ENCODE measurements around the gene FERMT1.

FERMT1 gene

DNA sequence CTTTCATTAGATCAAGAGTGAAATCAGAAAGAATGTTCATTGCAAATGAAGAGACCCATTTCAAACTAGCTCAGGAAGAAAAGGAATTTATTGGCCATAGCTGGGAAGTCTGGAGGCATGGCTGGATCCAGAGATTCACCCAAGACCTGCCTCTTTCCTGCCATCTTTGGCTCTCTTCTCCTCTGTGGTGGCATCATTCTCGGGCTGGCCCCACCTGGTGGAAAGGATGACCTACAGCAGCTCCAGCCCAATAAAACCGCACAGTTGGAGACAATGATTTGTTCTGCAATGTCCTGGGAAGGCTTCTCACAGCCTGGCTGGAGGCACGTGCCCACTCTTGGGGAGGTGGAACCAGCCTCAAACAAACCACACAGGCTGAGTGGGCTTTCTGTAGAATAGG, 18.1 kb upstream of the FERMT1 start:
- WGBS, result 70% methylated on average over 3 of the region's 3 CpGs
- H3K36me3 ChIP-seq (ENCODE audit: insufficient read depth, low read length), result no peaks in the 10 kb centered on the region

GRCh38 chr20:6135347-6135746, 12.5 kb upstream of the FERMT1 start:
- Histone ChIP-seq H3K27me3 (ENCODE audit: insufficient read depth, low read length) (no peaks in the 10 kb centered on the region), H3K9me3 (ENCODE audit: insufficient read depth, low read depth, low read length) (no peaks in the 10 kb centered on the region), H3K36me3 (ENCODE audit: insufficient read depth, low read length) (no peaks in the 10 kb centered on the region), H3K9ac (ENCODE audit: low read depth, low read length) (no peak overlapping the region), H3K27ac (ENCODE audit: low read depth, low read length) (no peak overlapping the region), H3K4me1 (ENCODE audit: insufficient read depth, low read length) (no peaks in the 10 kb centered on the region), H3K4me3 (ENCODE audit: low read length) (no peak overlapping the region)
- 90% methylated on average over 8 of the region's 8 CpGs for WGBS

More for the DNA sequence above, 18.1 kb upstream of the FERMT1 start:
- Histone ChIP-seq H3K9ac (ENCODE audit: low read depth, low read length) (no peak overlapping the region), H3K27ac (ENCODE audit: low read depth, low read length) (no peak overlapping the region), H3K4me1 (ENCODE audit: insufficient read depth, low read length) (no peaks in the 10 kb centered on the region), H3K9me3 (ENCODE audit: insufficient read depth, low read depth, low read length) (no peaks in the 10 kb centered on the region), H3K4me3 (ENCODE audit: low read length) (no peak overlapping the region), H3K27me3 (ENCODE audit: insufficient read depth, low read length) (no peaks in the 10 kb centered on the region)

DNA sequence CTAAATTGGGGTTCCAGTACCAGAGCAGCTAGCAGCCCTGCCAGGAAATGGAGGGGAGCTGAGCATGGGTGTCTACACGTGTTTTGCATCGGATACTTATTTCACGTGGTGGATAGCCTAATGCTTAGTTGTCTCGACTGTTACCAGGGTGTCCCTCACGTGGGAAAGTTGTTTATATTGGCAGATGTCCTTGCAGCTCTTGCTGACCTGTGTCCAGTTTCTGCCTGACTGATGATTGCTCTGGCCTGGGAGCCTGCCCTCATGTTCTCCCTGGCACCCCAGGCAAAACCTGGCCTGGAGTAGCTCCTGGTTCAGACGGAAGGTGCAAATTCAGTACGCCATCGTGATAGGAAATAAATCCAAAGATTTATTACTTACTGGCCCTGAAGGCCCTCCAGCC, 11.8 kb upstream of the FERMT1 start:
- Histone ChIP-seq H3K4me1 (ENCODE audit: insufficient read depth, low read length) (no peaks in the 10 kb centered on the region), H3K36me3 (ENCODE audit: insufficient read depth, low read length) (no peaks in the 10 kb centered on the region), H3K9me3 (ENCODE audit: insufficient read depth, low read depth, low read length) (no peaks in the 10 kb centered on the region), H3K27ac (ENCODE audit: low read depth, low read length) (no peak overlapping the region), H3K4me3 (ENCODE audit: low read length) (no peak overlapping the region), H3K27me3 (ENCODE audit: insufficient read depth, low read length) (no peaks in the 10 kb centered on the region), H3K9ac (ENCODE audit: low read depth, low read length) (no peak overlapping the region)
- WGBS, result 93% methylated on average over 8 of the region's 8 CpGs

DNA sequence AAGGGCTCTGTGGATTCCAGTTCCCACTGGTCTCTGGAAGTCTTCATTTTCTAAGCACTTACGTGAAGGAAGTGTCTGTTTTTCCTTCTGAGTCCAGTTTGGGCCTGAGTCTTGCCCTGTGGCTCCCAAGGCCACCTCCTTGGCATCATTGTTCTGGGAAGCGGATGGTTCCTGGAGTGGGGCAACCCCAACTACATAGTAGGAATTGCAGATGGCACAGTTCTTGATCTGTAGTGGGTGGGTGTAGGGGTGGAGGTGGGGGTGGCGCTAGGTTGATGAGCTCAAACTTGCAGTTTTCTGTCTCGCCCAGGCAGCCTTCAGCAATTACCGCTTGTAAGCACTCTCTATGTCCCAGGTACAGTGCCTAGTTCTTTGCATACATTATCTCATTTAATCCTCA, 7.2 kb upstream of the FERMT1 start:
- Histone ChIP-seq H3K4me3 (ENCODE audit: low read length) (no peak overlapping the region), H3K9ac (ENCODE audit: low read depth, low read length) (no peak overlapping the region), H3K4me1 (ENCODE audit: insufficient read depth, low read length) (no peaks in the 10 kb centered on the region), H3K9me3 (ENCODE audit: insufficient read depth, low read depth, low read length) (no peaks in the 10 kb centered on the region), H3K36me3 (ENCODE audit: insufficient read depth, low read length) (no peaks in the 10 kb centered on the region), H3K27me3 (ENCODE audit: insufficient read depth, low read length) (no peaks in the 10 kb centered on the region), H3K27ac (ENCODE audit: low read depth, low read length) (no peak overlapping the region)
- 91% methylated on average over 5 of the region's 5 CpGs for WGBS

GRCh38 chr20:6127825-6128224, 5.0 kb upstream of the FERMT1 start:
- Histone ChIP-seq H3K9ac (ENCODE audit: low read depth, low read length) (no peak overlapping the region), H3K9me3 (ENCODE audit: insufficient read depth, low read depth, low read length) (no peaks in the 10 kb centered on the region), H3K27ac (ENCODE audit: low read depth, low read length) (no peak overlapping the region), H3K4me3 (ENCODE audit: low read length) (no peak overlapping the region), H3K36me3 (ENCODE audit: insufficient read depth, low read length) (no peaks in the 10 kb centered on the region), H3K27me3 (ENCODE audit: insufficient read depth, low read length) (peaks cover 1% of the 10 kb centered on the region; the same call in 1 of the 2 replicates), H3K4me1 (ENCODE audit: insufficient read depth, low read length) (0 out of 2 replicates have a peak, but pooled peaks cover 6% of the 10 kb centered on the region)
- WGBS, result 93% methylated on average over 4 of the region's 4 CpGs

DNA sequence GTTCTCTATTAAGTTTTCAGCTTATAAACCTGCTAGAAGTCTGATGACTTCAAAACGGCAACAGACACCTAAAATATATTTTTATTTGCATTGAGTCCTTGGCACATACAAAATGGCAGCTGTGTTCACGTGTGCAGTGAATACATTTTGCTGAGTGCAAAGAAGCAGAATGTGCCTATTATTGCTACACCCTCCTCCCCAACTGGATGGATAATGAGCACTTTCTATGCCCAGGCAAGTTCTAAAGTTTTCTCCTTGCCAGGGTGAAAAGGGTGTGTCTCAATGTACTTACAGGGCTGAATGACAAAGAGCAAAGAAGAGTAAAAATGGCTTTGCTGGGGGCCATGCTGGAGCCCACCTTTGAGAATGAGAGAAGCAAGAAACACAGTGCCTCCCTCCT, 4.0 kb upstream of the FERMT1 start:
- H3K27ac ChIP-seq (ENCODE audit: low read depth, low read length), result no peak overlapping the region
- H3K9me3 ChIP-seq (ENCODE audit: insufficient read depth, low read depth, low read length), result no peaks in the 10 kb centered on the region
- no peak overlapping the region for H3K9ac ChIP-seq (ENCODE audit: low read depth, low read length)
- no peak overlapping the region for H3K4me3 ChIP-seq (ENCODE audit: low read length)
- H3K36me3 ChIP-seq (ENCODE audit: insufficient read depth, low read length), result no peaks in the 10 kb centered on the region
- H3K4me1 ChIP-seq (ENCODE audit: insufficient read depth, low read length), result peaks cover 7% of the 10 kb centered on the region
- H3K27me3 ChIP-seq (ENCODE audit: insufficient read depth, low read length), result peaks cover 11% of the 10 kb centered on the region
- WGBS, result 89% methylated on average over 2 of the region's 2 CpGs

- H3K9ac ChIP-seq (ENCODE audit: low read depth, low read length), result peak overlapping the region; percentile 71
- H3K4me1 ChIP-seq (ENCODE audit: insufficient read depth, low read length), result peaks cover 32% of the 10 kb centered on the region
- peaks cover 18% of the 10 kb centered on the region for H3K27me3 ChIP-seq (ENCODE audit: insufficient read depth, low read length)
- H3K9me3 ChIP-seq (ENCODE audit: insufficient read depth, low read depth, low read length), result no peaks in the 10 kb centered on the region
- H3K4me3 ChIP-seq (ENCODE audit: low read length), result peak overlapping the region; percentile 72
- WGBS, result 92% methylated on average over 3 of the region's 4 CpGs
- peak overlapping the region; percentile 28; the same call in 1 of the 2 replicates for H3K27ac ChIP-seq (ENCODE audit: low read depth, low read length)
- H3K36me3 ChIP-seq (ENCODE audit: insufficient read depth, low read length), result no peaks in the 10 kb centered on the region; the same call in 1 of the 2 replicates
Measured at GRCh38 chr20:6123649-6124014, 802 bp upstream of the FERMT1 start.

DNA sequence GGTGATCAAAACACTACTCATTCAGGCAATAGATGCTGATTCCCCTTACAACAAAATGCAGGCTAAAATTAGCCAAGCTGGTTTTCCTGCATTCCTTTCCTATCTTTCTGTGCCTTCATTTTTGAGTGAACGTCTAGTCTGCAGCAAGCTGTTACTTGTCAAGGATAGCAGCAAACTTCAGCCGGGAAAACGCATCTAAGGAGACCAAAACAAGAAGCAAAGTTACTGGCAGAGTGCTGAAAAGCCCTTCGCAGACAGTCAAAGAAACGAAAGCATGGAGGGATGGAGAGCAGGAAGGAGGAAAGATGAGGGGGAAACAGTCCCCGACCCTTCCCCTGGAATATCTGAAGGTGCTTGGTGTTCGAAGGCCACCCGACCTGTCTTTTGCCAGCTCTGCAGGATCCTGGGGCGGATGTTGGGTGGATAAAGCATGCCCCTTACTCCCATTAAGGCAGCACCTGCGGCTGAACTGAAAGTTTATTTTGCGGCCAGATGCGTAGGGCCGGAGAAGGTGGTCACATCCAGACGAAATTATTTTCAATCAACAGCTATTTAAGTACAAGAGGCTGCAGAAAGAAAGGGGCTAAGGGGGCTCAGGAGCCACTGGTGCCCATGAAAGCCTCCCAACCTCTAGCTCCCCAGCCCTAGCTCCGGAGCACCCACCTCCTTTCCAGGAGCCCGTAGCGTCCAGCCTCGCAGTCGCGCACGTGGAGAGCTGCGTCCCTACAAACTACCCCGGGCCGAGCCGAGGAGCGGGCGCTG, 538 bp downstream of the FERMT1 start:
- Histone ChIP-seq H3K27ac (ENCODE audit: low read depth, low read length) (no peak overlapping the region), H3K4me3 (ENCODE audit: low read length) (peak overlapping the region; percentile 72), H3K36me3 (ENCODE audit: insufficient read depth, low read length) (peaks cover 5% of the 10 kb centered on the region), H3K27me3 (ENCODE audit: insufficient read depth, low read length) (peaks cover 18% of the 10 kb centered on the region), H3K4me1 (ENCODE audit: insufficient read depth, low read length) (peaks cover 32% of the 10 kb centered on the region), H3K9ac (ENCODE audit: low read depth, low read length) (peak overlapping the region; percentile 71), H3K9me3 (ENCODE audit: insufficient read depth, low read depth, low read length) (no peaks in the 10 kb centered on the region)
- WGBS, result 7% methylated on average over 27 of the region's 27 CpGs

DNA sequence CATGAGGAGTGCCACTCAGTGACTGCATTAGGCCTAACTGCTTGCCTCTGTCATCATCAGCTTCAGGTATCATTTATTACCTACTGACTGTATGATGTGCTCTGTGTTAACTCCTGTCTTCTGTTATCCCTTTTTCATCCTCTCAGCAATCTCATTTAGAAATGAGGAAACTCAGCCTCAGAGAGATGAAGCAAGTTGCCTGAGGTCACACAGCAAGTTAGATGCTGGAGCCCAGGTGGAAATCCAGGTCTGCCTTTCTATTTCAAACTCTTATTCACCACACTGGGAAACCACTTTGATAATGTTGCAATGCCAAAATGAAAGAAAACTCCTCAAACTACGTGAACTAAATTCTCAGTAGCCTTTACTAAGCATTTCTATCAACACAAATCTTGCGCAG, 1.3 kb downstream of the FERMT1 start:
- WGBS, result 85% methylated on average over 2 of the region's 2 CpGs
- H3K27ac ChIP-seq (ENCODE audit: low read depth, low read length), result no peak overlapping the region
- H3K4me3 ChIP-seq (ENCODE audit: low read length), result peak overlapping the region; percentile 72
- H3K9ac ChIP-seq (ENCODE audit: low read depth, low read length), result no peak overlapping the region
- H3K27me3 ChIP-seq (ENCODE audit: insufficient read depth, low read length), result peaks cover 18% of the 10 kb centered on the region
- H3K4me1 ChIP-seq (ENCODE audit: insufficient read depth, low read length), result peaks cover 32% of the 10 kb centered on the region
- no peaks in the 10 kb centered on the region for H3K9me3 ChIP-seq (ENCODE audit: insufficient read depth, low read depth, low read length)
- H3K36me3 ChIP-seq (ENCODE audit: insufficient read depth, low read length), result peaks cover 11% of the 10 kb centered on the region

- H3K9me3 ChIP-seq (ENCODE audit: insufficient read depth, low read depth, low read length), result peaks cover under 1% of the 10 kb centered on the region; the same call in 1 of the 2 replicates
- H3K9ac ChIP-seq (ENCODE audit: low read depth, low read length), result no peak overlapping the region
- peak overlapping the region; percentile 7; the same call in 1 of the 2 replicates for H3K4me3 ChIP-seq (ENCODE audit: low read length)
- no peak overlapping the region; the same call in 1 of the 2 replicates for H3K27ac ChIP-seq (ENCODE audit: low read depth, low read length)
- 71% methylated on average over 2 of the region's 3 CpGs for WGBS
- peaks cover 32% of the 10 kb centered on the region for H3K4me1 ChIP-seq (ENCODE audit: insufficient read depth, low read length)
- peaks cover 17% of the 10 kb centered on the region for H3K36me3 ChIP-seq (ENCODE audit: insufficient read depth, low read length)
- H3K27me3 ChIP-seq (ENCODE audit: insufficient read depth, low read length), result peaks cover 18% of the 10 kb centered on the region
Measured at GRCh38 chr20:6120491-6120988, 2.3 kb downstream of the FERMT1 start.

GRCh38 chr20:6116758-6117157, 6.1 kb downstream of the FERMT1 start:
- H3K4me1 ChIP-seq (ENCODE audit: insufficient read depth, low read length), result peaks cover 24% of the 10 kb centered on the region
- no peak overlapping the region for H3K27ac ChIP-seq (ENCODE audit: low read depth, low read length)
- no peak overlapping the region for H3K9ac ChIP-seq (ENCODE audit: low read depth, low read length)
- no peak overlapping the region for H3K4me3 ChIP-seq (ENCODE audit: low read length)
- H3K9me3 ChIP-seq (ENCODE audit: insufficient read depth, low read depth, low read length), result peaks cover 30% of the 10 kb centered on the region
- peaks cover 51% of the 10 kb centered on the region for H3K36me3 ChIP-seq (ENCODE audit: insufficient read depth, low read length)
- H3K27me3 ChIP-seq (ENCODE audit: insufficient read depth, low read length), result peaks cover 6% of the 10 kb centered on the region
- 93% methylated on average over 3 of the region's 3 CpGs for WGBS

Measured in HUES64 (cell line).